Islet of Langerhans (tissue), 1 donor: ENCODE data around the gene RDX.
"Not testable (repeated sequence)": the region's sequence is repeated elsewhere in the genome, so short reads cannot be mapped to it uniquely, and the experiment has no call there.

ENCODE experiments used
- FAIRE-seq: peaks from one replicate; lab custom pipeline; 2011; peaks lifted over from hg19 to GRCh38; lab: Jason Lieb, UNC

The RDX gene

DNA sequence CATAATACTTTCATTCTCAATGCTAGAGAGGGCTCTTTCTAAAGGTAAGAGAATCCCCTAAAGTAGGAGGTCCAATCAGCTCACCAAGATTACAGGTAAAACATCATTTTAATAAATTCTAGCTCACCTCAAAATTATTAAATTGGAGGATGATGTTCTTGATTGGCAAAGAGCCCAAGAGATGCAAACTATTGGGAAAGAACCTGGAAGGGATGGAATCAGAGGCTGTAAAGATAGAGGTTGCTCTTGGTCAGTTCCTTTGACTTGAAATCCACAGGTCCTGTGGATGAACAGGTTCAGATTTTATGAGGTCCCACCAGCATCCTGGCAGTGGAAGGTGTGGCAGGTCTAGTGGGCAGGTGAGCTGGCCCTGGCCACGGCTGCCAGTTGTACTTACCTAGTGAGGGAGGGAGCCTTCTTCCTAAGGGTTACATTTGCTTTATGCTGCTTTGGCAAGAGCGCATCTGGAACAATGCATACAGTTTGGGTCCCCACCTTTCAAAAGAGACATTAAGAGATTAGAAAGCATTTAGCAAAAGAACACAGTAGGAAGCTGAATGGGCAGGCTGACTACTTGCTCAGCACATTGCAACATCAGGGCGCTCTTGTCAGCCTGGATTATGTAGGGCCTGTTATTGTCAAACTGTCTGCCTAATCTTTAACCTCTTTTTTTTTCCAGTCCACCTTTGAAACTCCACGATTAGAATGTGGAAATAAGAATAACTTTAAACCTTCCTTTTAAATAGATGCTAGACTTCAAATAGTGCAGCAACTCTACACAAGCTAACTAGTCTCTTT is 97.0 kb downstream of the RDX start:
- no peak for FAIRE-seq

DNA sequence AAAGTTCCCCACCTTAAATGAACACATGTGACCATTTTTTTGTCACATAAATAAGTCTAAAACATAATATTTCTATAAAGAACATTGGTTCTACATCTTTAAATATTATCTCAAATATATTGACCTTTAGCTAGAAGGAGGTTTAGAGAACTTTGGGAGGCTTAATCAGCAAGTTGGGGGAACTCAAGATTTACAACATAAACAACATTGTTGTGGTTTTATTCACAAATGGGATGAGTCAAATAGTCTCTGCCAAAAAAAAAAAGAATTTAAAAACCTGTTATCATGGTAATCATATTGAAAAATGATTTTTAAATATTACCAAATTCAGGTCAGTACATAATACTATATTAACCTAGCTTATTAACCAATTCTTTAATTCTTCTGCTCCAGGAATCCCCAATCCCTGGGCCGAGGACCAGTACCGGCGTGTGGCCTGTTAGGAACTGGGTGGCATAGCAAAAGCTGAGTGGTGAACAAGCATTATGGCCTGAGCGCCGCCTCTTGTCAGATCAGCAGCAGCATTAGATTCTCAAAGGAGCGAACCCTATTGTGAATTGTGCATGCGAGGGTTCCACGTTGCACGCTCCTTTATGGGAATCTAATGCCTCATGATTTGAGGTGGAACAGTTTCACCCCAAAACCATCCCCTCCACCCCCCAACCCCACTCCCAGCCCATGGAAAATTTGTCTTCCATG is 98.2 kb downstream of the RDX start:
- no peak for FAIRE-seq

DNA sequence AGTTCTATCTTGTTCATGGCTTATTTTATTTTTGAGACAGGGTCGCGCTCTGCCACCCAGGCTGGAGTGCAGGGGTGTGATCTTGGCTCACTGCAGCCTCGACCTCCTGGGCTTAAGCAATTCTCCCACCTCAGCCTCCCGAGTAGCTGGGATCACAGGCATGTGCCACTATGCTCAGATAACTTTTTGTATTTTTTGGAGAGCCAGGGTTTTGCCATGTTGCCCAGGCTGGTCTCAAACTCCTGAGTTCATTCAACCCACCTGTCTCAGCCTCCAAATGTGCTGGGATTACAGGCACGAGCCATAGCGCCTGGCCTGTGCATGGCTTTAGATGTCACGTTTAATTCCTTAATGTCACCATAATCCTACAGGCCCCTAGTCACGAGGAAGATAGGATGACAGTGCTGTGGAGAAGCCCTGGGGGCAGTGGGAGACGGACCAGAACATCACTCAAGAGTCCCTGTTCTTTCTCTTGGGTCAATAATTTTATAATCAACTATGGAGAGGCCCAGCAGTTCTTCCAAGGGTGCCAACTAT is 99.5 kb downstream of the RDX start:
- no peak for FAIRE-seq

DNA sequence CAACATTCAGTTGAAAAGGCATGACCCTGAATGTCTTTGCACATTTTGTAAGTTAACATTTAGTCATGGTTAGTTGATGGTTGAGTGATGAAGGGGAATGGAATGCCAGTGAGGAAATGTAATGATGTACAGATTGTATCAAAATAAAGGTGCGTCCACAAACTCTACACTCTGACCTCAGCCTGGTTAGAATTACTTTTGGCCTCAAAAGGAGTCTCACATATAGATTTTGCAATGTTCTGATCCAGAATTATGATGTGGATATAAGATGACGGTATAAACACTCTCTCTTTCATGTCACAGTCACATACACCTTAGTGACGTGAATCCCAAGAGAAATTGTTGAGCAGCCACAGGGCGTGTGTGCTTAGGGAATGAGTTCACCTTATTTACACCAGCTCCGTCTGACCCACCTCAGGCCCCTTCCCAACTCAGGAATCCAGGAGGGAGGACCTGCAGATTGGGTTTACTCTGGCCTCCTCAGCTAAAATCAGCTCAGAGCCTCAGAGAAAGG is 100.1 kb downstream of the RDX start:
- no peak for FAIRE-seq

DNA sequence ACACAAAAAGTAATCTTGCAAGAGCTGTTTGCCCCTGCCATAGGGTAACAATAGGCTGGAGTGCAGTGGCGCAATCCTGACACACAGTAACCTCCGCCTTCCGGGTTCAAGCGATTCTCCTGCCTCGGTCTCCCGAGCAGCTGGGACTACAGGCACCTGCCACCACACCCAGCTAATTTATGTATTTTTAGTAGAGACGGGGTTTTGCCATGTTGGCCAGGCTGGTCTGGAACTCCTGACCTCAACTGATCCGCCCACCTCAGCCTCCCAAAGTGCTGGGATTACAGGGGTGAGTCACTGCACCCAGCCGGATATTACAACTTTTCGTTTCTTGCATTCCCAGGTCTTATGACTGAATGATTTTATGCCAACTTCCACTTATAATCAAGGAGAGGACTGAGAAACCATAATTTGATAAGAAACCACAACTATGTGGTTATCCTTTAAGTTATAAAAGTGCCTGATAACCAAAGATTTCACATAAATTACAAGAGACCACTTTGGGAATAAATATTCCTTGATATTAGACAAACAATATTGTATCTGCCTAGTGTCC is 102.1 kb downstream of the RDX start:
- FAIRE-seq, result not testable (repeated sequence)

DNA sequence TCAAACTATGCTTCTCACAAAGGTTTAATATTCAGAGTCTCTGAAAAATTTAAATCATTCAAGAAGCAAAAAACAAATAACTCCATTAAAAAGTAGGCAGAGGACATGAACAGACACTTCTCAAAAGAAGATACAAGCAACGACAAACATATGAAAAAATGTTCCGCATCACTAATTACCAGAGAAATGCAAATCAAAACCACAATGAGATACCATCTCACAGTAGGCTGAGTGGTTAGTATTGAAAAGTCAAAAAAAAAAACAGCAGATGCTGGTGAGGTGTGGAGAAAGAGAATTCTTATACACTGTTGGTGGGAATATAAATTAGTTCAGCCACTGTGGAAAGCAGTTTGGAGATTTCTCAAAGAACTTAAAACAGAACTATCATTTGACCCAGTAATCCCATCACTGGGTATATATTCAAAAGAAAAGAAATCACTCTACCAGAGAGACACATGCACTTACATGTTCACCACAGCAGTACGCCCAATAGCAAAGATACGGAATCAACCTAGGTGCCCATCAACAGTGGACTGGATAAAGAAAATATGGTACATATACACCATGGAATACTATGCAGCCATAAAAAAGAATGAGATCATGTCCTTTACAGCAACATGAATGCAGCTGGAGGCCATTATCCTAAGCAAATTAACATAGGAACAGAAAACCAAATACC is 103.7 kb downstream of the RDX start:
- FAIRE-seq, result not testable (repeated sequence)

DNA sequence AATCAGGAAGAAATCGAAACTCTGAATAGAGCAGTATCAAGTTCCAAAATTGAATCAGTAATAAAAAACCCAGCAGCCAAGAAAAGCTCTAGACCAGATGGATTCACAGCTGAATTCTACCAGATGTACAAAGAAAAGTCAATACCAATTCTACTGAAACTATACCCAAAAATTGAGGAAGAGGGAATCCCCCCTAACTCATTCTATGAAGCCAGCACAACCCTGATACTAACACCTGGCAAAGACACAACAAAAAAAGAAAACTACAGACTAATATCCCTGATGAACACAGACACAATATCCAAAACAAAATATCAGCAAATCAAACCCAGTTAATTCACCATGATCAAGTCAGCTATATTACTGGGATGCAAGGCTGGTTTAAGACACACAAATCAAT is 105.5 kb downstream of the RDX start:
- FAIRE-seq, result no peak

DNA sequence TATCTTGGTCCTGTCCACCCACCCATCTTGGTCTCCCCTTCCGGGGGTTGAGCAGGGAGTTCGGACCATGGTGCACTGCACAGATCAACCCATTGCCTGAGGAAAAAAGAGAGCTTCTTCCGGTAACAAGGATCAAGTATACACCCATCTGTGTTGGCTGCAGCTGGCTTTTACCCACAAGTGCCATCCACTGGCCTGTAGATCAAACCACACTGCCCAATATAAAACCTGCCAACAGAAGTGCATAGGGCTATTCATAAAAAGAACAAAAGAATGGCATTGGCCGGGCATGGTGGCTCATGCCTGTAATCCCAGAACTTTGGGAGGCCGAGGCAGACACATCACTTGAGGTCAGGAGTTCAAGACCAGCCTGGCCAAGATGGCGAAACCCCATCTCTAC is 108.7 kb downstream of the RDX start:
- FAIRE-seq, result no peak

DNA sequence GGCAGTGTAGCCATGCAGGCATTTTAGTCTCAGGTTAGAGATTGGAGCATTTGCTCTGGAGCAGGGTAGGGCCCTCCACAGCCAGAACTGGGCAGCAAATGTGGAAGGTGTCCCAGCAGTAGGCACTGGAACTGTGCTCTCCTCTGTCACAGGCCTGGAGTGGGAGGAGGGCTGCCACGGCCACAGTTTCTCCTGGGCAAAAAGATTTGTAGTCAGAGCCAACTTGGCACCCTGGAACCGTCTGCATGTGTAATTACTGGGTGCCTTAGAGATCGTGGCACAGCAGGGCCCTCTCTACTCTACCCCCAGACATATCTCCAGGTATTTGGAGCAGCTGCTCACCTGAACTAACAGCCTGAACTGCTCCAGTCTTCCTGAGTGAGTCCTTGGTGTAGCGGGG is 109.5 kb downstream of the RDX start:
- no peak for FAIRE-seq

DNA sequence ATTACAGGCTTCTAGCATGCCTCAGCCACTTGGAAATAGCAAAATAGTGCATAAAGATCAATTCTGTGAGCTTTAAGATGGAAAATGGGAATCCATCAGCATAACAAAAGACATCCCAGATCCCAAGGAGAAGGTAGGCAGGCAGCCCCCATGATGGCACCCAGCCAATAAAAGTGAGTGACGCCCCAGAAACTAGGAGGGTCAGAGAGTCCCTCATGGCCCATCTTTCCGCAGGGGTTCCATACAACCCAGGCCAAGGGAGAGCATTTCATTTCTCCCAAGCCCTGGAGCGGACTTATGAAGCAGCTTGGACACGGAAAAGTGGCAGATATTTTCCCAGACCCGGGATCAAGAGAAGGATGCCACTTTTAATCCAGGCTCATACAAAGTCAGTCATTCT is 110.0 kb downstream of the RDX start:
- no peak for FAIRE-seq

DNA sequence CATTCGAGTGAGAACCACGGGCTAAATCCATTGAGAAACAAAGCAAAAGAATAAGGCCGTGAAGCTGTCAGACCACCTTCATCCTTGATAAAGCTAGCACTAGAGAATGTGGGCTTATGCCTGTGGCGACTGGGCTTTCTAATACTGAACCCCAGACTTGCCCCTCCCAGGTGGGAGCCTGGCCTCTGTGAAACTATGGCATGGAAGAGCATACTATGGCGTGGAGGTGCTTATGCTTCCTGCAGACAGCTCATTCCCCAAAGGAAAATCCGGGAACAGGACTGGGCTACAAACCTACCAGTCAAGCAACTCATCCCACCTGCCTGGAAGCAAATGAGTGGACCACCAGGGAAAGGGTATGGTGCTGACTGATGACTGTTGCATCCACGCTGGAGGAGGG is 110.8 kb downstream of the RDX start:
- no peak for FAIRE-seq

DNA sequence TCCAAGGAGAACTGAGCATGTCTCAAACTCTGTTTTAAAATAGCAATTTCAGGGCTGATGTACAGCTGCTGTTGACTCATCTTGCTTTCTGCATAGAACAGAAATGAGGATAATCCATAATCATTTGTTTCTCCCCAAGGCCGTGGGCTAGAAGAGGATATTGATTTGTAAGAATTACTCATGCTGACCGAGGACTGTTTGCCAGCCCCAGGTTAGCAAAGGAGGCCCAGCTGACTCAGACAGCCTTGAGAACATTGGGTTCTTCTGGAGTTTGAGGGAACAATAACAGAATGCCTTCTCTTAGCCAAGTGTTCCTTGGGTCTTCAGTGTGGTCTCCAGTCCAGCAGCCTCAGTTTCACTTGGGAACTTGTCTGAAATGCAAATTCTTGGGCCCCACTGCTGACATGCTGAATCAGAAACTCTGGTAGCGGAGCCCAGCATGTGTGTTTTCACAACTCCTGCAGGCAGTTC is 111.3 kb downstream of the RDX start:
- no peak for FAIRE-seq

DNA sequence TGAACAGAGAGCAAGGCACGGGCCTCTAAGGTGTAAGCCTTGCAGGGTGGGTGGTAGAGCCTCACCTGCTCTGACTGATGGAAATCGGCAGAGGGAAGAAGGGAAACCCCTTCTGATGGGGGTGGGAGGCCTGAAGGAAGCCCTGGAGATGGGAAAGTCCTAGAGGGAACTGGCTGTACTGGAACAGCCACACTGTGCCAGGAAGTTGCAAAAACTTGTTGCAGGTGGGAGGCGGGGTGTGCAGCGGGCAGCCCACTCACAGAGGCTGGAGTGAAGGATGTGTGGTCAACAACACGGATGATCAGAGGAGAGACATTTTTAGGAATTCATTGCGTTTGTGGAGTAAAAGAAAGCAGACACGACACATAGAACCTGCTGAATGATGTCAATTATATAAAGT is 112.0 kb downstream of the RDX start:
- FAIRE-seq, result no peak

DNA sequence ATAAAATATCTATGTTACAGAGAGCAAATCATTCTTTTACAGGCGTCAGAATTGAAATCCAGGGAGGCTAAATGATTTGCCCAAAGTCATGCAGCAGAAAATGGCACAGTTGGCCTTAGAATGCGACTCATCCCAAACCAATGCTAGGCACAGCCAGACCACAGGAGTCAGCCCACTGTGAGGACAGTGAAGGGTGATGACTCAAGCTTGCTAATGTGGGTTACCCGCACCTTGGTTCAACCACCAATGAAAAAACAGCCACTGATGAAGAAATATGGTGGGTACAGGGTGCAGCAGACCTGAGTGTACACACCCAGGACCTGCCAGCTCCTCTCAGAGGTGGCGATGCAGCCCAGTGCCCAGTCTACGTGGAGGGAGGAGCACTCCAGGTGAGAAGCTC is 113.5 kb downstream of the RDX start:
- FAIRE-seq, result no peak

DNA sequence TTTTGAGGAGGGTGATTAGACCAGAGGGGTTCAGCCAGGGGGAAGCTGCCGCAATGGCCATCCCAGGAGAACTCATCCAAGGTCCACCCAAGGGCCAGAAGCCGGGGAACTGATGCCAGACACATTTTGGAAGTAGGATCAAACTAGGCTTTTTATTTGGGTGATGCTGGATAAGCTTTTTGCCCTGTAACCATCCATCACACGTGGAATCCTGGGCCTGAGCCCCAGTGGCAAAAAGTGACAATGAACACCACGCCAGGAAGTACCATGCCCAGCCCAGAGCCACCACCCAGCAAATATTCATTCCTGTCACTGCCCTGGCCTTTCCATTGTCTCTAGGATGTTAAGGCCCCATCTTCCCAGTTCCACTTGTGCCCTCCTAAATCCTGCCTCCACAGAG is 117.3 kb downstream of the RDX start:
- FAIRE-seq, result no peak

DNA sequence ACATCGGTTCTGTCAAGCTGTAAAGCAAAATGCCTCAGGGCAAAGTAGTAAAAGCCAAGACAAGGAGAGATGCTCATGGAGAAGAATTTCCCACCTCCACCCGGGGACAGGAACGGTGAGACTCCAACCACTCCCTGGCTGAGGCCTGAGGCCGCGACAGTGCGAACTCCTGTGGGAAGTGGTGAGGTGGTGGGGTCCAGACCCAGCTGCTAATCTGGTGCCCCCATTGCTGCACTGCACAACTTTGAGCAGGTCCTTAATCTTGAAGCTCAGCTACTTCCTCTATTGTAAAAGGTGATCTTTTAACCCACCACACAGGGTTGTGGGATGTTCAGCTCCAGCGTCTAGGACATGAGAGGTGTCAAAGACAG is 119.3 kb downstream of the RDX start:
- no peak for FAIRE-seq

DNA sequence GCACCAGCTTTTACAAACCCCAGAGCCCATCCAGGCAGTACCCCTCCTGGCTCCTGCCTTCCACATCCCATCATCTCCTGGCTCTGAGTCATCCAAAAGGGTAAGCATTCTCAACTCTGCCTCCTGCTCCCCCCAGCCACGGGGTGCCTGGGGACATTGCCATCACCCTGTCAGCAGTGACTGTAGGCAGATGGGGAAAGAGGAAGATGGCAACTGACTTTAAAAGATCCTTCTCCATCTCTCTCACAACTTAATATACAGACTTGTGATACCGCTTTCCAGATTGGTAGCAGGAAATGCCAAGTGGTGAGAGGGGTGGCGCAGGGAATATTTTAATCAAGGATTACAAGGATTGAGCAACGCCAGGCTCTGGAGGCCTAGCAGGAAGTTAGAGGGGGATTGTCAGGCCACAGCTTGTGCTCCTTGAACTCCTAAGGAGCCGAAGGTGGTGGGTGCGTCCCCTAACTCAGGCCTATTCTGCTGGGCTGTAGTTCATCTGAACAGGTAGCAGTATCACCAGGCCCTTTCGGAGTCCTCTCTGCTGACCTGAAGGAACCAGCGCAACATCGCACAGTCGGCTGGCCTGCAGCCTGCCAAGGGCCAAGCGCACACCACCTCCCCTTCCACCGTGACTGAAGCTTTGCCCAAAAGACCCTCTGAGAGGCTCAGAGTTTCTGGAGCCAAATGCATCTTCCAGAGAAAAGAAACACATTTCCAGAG is 119.9 kb downstream of the RDX start:
- FAIRE-seq, result no peak

DNA sequence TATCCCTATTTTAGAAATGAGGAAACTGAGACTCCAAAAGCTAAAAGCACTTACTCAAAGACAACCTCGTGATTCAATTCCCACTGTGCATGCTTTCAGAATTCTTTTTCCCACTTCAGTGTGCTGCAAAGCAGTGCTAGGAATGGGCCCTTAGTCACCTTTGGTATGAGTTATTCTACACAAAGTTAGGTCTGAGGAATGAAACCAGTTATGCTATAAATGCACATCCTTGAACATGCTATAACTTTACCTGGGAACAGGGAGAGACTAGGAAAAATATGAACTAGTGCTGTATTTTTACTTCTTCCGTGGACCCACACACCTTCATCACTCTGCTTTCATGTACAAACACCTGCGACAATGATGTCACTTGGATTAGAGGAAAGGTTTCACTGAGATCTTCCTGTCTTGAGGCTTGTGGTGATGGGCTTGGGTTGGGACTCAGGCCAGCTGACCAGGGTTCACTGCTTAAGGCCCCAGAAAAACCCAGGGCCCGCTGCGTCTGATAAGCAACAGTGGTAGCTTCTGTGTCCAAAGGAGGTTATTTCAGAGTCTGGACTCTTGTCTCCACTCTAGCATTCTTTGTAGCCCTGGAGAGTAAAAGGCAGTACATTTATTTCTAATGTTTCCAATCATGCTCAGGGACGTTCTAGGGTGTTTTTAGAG is 121.6 kb downstream of the RDX start:
- FAIRE-seq, result no peak

DNA sequence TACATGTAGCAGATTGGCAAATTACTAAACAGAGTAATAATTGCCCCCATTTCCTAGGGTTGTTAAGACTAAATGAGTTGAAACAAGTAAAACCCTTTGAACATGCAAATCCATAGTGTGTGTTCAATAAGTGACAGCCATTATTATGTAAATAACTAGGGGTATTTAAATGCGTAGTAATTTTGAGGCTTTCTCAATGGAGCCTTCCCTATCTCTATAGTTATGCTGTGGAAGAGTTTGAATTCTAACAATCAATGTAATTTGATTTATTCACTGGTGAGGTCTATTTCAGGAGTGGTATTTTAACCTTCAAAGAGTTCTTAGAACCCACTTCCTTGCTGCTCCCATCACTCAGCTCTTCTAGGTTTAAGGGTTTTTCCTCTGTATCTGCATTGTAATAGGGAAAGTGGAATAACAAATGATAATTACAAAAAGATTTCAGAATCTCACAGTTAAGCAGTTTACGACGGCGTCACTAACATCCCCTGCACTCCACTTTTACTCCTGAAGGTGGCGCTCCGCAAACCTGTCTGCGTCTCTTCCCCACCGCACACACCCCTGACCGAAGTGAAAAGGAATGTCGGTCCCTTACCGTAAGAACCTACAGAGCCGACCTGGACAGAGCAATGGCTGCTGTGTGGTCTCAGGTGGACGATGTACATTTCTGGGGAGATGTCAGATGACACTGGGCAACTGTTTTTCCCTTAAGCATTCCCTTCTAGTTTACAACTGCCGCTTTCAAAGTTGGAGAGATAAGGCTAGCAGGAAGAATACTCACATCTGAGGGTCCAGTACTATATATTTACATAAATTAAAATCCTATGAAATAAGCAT is 122.4 kb downstream of the RDX start:
- no peak for FAIRE-seq

DNA sequence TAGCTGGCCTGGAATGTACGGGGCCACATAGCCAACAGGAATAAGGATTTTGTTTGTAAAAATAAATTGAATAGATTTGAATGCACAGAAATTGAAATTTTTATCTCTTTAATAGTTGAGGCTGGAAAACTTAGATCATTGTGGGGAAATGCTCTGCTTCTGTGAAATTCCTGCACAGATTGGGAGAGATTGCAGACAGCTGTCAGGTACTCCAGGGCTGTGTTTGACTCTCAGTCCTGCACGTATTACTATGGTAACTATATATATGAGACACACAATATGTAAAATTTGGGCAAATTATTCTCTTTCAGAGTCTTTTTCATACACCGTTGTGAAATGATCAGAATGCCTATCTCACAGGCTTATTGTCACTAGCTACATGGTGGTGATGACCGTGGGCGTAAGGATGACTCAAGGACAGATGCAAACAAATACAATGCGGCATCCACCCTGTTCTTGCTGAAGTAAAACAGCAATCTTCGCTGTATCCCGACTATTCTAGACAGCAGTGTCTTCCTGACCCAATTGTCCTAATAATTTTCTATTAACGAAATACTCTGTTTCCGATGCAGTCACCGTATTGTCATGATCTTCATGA is 123.8 kb downstream of the RDX start:
- no peak for FAIRE-seq
